GM21526 (cell line): Measurements from ENCODE around the gene LCE3D.
"Not testable (repeated sequence)": the region's sequence is repeated elsewhere in the genome, so short reads cannot be mapped to it uniquely, and the experiment has no call there.

Source experiments
- ATAC-seq: cut with Tn5 transposase; IDR thresholded peaks from one replicate; pipeline ENCODE4 v1.9.1; 2021; ENCODE audit warnings: moderate library complexity; ENCODE audit not compliant: unreplicated experiment, low FRiP score

Gene LCE3D, protein sequence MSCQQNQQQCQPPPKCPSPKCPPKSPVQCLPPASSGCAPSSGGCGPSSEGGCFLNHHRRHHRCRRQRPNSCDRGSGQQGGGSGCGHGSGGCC

DNA sequence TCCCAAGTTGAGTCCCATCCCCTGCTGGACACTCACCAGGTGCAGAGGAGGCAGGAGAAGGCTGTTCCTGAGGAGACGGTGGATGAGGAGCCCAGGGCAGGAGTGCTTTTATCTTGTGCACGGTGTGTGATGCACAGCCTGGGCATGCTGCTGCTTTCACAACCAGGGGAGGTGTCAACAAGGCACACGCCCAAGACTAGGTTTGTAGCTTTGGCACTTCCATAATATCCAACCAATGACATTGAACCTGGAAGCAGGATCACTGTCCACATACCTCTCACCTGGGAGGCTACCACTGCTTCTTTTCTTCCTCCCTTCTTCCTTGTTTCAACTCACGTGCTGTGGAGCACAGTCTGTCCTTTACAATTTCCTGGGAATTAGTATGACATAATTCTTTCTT, at the start of gene LCE3D:
TSS of gene LCE3D (minus strand) at position 84 of the 400 bp plus-strand sequence. CDS start 580 bp downstream, outside the sequence.
- ATAC-seq, result no peak

DNA sequence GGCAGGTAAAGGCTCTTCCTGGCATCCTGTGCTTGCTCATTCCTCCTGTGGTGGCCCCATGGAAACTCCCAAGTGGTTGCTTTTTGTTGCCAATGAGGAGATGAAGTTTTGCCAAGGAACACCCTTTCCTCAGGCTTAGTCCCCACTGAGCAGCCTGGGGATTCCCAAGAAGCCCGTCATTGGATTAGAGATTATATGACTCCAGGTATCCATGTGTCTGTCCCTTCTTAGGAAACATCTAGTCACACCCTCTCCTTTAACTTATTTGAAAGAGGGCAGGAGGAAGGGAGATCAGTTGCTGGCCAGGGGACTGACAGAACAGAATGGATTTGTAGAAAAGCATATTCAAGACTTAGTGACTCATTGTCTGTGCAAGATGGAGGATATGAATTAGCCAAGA, 46.4 kb upstream of the LCE3D start:
- ATAC-seq, result no peak

DNA sequence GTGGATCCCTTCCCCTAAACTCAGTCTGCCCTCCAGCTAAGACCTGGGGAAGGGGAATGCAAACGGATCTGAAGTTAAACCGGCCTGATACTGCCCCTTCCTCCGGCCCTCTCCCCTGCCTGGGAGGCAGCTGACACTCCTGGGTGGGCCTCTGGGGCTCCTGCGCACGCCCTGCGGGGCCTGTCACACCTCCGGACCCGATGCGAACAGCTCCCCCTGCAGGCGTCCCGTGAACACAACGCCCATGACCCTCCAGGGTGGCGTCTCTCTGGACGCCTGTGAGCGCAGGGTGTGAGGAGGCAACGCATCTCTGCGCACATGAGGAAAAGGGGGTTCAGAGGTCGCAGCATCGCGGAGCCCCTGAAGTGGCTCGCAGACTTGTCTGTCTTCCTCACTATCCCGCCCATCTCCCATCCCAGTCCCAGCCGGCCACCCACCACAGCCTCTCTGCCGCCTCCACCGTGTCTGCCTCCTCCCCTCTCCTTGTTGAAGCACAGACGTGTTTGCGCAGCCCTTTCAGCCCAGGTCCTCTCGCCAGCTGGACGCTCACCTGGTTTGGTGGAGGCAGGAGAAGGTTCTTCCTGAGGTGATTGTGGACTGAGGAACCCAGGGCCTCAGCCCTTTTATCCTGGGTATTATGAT, 43.0 kb upstream of the LCE3D start:
- ATAC-seq, result no peak

DNA sequence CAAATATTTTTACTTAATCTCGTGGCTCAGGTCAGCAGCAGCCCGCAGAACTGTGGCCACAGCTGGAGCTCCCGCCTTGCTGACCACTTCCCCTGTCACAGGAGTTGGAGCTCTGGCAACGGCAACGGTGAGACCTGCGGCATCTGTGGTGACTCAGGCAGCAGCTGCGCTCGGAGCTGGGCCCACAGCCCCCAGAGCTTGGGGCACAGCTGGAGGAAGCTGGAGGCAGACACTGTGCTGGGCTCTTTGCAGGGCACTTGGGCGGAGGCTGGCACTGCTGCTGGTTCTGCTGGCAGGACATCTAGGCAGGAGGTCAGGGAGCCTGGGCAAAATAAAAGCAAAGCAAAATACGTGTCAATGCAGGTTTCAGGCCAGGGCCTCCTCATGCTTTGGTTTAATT, 42.5 kb upstream of the LCE3D start, which contains the start of gene LCE3A:
TSS of gene LCE3A (minus strand) at position 301 of the 400 bp plus-strand sequence. CDS start at position 301, 0 bp downstream.
- ATAC-seq, result no peak

DNA sequence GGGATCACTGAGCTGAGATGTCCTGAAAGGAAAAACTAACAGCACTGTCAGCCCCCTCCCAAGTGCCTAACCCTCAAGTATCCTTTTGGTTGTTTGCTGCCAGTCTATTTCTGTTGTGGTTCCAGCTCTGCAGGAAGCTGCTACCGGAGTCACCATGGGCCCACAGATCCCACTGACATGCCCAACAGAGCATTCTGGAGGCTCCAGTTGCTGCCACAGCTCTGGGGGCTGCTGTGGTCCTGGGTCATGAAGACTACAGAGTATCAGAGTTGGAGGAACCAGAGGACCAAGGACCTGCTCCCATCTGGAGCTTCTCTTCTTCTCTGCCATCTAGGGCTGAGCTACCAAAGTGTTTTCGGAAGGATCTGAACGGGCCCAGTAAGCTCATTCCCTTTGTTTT, 41.7 kb upstream of the LCE3D start:
- no peak for ATAC-seq

DNA sequence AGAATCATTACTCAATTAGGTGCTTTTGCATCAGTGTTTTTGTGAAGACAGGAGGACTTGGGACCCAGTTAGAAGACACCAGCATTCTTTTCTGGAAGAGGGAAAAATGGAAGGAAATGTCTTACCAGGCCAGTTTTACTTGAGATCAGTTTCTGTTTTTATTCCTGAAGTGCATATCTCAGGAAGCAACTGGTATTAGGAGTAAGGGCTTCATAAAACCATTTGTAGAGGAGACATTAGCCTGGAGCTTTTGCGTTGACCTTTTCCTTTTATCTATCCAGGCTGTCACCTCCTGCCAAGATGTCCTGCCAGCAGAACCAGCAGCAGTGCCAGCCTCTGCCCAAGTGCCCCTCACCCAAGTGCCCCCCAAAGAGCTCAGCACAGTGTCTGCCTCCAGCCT, 33.2 kb upstream of the LCE3D start, which contains the start of gene LCE3B:
TSS of gene LCE3B (plus strand) at position 301 of the 400 bp plus-strand sequence. CDS start at position 301, 0 bp downstream.
- no peak for ATAC-seq

DNA sequence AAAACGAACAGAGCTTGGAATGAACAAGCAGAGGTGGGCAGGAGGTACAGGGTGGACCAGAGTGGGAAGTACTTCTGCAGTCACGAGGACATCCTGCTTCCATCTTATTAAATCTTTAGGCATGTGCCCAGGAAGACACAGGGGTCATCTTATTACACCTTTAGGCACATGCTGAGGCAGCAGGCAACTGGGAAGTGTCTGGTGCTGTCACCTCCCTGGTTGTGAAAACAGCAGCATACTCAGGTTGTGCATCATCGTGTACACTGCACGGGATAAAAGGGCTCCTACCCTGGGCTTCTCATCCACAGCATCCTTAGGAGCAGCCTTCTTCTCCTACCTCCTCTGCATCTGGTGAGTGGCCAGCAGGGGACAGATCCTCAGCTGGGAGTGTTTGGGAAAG, 19.6 kb upstream of the LCE3D start, which contains the start of gene LCE3C:
TSS of gene LCE3C (plus strand) at position 301 of the 400 bp plus-strand sequence. CDS start 498 bp downstream, outside the sequence.
- ATAC-seq, result no peak

DNA sequence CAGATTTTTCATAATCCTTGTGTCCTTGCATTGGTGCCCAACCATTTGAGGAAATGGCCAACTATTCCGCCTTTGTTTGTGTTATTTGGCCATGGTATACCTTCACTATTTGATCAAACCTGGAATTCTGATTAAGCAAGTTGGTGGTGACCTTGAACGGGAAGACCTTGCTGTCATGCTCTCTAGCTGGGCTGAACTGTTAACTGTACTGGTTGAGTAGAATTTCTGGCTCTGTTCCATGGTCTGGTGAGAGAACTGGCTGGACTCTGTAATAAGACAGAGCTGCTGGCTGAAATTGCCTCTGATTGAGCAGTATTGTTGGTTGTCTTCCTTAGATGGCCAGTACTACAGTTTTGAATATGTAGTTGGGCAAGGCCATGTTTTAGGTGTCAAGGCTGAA, 16.7 kb upstream of the LCE3D start:
- ATAC-seq, result no peak

DNA sequence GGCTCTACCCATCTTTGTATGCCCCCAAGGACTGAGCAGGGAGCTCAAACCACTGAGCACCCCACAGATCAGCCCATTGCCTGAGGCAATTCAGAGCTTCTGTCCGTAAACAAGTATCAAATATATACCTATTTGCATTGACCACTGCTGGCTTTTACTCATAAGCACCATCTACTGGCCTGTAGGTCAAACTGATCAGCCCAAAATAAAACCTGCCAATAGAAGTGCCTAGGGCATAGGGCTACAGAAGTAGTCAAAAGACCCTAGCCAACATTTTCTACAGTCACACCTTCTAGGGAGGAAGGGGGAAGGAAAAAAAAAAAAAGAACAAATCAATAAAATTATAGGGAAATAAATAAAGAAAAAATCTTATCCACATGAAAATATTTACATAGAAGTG, 5.3 kb upstream of the LCE3D start:
- ATAC-seq, result no peak

DNA sequence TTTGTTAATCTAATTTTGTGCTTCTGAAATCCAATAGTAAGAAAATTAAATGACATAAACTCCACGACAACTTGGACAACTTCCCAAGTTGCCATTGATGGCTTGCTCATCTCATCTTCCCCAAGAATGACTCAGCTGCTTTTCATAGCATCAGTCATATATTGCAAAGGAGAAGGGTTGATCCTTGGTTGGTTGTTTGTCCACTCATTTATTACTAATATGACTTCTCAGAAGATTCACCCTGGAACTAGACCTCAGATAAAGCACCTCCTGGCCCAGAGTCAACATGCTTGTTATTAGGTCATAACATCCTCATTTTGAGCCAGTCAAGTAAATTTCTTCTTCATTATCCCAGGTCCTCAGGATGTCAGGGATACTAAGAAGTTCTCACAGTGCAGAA, 2.3 kb upstream of the LCE3D start:
- no peak for ATAC-seq

DNA sequence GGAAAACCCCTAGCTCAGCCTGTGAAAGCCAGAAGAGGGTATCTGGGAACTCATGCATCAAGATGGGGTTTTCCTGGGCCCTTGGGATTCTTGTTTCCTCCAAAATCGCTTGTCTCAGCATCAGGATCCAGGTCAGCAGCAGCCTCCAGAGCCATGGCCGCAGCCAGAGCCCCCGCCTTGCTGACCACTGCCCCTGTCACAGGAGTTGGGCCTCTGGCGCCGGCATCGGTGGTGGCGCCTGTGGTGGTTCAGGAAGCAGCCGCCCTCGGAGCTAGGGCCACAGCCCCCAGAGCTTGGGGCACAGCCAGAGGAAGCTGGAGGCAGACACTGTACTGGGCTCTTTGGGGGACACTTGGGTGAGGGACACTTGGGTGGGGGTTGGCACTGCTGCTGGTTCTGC, 790 bp downstream of the LCE3D start:
- not testable (repeated sequence) for ATAC-seq

DNA sequence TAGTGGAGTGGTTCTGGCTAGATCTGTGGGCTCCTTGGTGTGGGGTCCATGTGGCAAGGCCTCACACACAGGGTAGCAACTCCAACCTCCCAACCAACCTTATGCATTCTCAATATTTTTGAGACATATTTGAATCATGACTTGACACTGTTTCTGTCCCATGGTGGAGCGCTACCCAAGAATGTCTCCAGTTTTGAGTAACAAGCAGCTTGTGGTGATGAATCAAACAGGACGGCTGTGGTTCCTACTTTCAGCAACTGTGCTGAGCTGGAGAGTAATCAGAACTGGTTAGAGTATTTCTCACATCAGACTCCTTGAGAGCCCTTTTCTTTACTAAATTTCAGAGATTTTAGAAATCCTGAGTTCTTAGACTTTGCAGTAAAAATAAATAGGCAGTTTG, 3.1 kb downstream of the LCE3D start:
- no peak for ATAC-seq

DNA sequence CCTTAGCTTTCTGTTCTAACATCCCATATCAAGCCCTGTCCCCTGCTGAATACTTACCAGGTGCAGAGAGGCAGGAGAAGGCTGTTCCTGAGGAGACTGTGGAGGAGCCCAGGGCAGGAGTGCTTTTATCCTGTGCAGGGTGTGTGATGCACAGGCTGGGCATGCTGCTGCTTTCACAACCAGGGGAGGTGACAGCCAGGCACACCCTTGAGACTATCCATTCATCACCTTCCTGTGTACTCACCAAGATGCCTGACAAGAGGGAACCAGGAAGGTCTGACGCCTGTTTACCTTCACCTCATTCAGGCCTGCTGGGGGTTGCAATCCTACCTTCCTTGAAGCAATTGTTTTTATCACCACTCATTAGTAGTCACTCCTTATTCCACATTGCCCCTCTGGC, 13.6 kb downstream of the LCE3D start, which contains the start of gene LCE3E:
TSS of gene LCE3E (minus strand) at position 100 of the 400 bp plus-strand sequence. CDS start 572 bp downstream, outside the sequence.
- ATAC-seq, result no peak

DNA sequence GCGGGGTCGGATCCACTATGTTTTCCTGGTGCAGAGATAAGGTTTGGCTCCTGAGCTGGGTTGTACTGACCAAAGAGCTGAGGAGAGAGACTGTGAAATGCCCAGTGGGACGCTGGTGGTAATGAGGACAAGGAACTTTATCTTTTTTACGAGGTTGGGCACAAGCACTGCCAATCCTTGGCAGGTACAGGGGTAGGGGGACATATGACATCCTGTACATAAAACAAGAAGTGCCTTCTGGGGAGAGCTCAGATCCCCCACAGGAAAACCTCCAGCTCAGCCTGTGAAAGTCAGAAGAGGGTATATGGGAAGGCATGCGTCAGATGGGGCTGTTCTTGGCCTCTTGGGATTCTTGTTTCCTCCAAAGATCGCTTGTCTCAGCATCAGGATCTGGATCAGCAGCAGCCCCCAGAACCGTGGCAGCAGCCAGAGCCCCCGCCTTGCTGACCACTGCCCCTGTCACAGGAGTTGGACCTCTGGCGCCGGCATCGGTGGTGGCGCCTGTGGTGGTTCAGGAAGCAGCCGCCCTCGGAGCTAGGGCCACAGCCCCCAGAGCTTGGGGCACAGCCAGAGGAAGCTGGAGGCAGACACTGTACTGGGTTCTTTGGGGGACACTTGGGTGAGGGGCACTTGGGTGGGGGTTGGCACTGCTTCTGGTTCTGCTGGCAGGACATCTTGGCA, 14.6 kb downstream of the LCE3D start:
- ATAC-seq, result no peak

DNA sequence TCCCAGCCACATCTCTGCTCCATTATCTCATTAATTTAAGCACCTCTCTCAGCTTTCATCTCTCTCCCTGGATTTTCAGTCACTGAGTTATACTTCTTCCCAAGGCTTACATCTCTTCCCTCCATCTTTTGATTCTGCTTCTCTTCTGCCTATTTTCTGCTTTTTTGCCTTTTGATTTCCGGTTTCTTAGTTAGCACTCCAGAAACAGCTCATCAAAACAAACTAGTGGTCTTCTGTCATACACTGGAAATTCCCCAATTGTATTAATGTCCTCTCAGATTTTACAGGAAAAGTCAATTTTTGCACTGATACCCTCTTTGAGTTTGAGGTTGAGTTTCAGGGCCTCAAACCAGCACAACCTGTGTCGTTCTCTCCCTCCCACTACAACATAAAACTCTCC, 15.2 kb downstream of the LCE3D start:
- no peak for ATAC-seq

DNA sequence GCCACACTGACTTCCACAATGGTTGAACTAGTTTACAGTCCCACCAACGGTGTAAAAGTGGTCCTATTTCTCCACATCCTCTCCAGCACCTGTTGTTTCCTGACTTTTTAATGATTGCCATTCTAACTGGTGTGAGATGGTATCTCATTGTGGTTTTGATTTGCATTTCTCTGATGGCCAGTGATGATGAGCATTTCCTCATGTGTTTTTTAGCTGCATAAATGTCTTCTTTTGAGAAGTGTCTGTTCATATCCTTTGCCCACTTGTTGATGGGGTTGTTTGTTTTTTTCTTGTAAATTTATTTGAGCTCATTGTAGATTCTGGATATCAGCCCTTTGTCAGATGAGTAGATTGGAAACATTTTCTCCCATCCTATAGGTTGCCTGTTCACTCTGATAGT, 32.0 kb downstream of the LCE3D start:
- not testable (repeated sequence) for ATAC-seq

DNA sequence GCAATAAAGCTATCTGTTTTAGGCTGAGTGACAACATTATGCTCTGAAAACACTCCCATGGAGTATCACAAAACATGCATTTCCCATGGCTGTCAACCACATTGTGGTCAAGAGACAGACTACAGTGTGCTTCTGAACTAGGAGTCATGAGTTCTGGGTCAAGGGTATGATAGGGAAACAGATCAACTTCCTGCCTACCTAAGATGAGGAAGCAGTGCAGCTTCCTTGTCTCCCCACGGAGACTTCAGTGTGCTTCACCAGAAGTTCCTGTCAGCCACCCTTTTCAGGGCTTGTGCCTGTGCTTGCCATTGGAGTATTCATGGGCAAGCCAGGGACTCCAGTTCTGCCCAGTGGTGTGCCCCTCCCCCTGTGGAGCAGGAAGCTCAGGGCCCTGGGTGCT, 33.6 kb downstream of the LCE3D start:
- ATAC-seq, result no peak

DNA sequence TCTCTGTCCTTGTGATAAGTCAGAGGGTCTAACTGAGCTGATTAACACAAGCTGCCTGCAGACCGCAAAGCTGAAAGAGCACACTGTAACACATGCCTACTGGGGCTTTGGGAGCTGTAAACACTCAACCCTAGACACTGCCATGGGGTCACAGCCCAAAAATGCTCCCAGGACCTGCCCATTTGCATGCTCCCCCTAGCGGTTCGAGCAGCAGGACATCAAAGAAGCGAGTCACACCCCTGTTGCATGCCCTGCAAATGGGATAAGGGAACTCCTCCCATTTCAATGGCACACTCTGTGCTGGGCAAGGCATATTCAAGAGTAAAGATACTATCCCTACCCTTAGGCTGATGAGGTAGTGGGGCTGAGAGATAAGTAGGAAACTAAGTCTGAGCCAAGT, 36.5 kb downstream of the LCE3D start:
- ATAC-seq, result no peak

DNA sequence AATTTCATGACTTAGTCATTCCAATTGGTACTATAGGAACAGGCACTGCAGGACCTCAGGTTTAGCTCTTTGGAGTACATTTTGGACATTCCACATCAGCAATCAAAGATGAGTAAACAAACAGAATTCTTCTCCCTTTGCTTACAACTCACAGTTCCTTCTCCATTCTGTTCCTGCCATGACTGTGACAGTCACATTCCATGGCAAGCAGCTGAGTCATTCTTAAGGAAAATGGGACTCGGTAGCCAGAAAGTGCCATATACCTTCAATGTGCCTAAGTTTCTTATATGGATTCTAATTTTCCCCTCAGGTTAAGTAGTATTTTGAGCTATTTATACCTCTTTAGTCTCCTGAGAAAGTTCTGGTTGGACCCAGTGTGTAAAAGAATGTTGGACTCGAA, 40.4 kb downstream of the LCE3D start:
- no peak for ATAC-seq

DNA sequence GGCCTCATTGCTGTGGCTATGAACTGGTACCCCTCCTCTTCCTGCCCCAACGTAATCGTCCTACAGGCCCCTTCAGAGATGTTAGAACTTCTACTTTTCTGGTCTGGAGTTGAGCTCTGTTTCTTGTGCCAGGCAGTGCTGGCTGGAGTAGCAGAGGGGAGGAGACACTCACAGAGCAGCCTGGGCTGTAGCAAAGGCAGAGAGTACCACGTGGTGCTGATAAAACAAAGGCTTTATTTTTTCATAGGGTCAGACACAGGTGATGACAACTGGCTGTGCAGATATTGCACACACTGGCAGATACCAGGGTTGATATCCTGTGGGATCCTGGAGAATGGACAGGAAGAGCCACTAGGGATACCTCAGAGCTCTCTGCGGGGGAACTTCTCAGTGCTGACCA, 42.8 kb downstream of the LCE3D start:
- ATAC-seq, result no peak

DNA sequence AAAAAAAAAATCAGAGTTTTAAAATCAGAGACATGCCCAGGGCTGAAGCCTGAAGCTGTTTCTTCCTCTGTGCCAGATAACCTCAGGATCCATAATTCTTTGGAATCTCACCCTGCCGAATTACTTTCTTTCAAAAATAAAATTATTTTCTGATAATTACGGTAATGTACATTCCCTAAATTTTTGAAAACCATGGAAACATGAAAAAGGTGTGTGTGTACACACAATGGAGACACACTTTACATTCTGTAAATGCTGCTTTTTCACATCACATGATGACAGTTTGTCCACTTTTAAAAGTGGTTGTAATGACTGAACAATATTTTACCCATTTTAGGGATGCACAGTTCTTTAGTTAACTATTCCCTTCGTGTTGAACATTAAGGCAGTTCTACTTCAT, 44.5 kb downstream of the LCE3D start:
- ATAC-seq, result no peak
